ENCODE measurements around the gene SRRT.

- no peak for TF ChIP-seq CTCF (IDR thresholded peaks at IDR 0.05; ENCODE audit: low read depth, low read length)
- TF ChIP-seq EZH2phosphoT487 (IDR thresholded peaks at IDR 0.05; ENCODE audit: low read depth), result no peak
Observed at GRCh38 chr7:100839361-100839760, 35.5 kb upstream of the SRRT start.

Data from OCI-LY3 (cell line).